Glomerular visceral epithelial cell (primary cell): ENCODE results near the gene NOX3.
"Not testable (repeated sequence)": the region's sequence is repeated elsewhere in the genome, so short reads cannot be mapped to it uniquely, and the experiment has no call there.

Source experiments
- DNase-seq: peaks from one replicate; pipeline ENCODE4 v3.0.0-alpha.2; 2016; ENCODE audit errors: extremely low spot score

NOX3 gene

GRCh38 chr6:155468543-155468942 is 12.9 kb upstream of the NOX3 start:
- not testable (repeated sequence) for DNase-seq

GRCh38 chr6:155466539-155466938 is 10.9 kb upstream of the NOX3 start:
- no peak for DNase-seq

- DNase-seq, result no peak
Measured at GRCh38 chr6:155461556-155461955, 5.9 kb upstream of the NOX3 start.

GRCh38 chr6:155454471-155454870 is 1.2 kb downstream of the NOX3 start:
- no peak for DNase-seq

GRCh38 chr6:155454008-155454407 is 1.6 kb downstream of the NOX3 start:
- no peak for DNase-seq

DNA sequence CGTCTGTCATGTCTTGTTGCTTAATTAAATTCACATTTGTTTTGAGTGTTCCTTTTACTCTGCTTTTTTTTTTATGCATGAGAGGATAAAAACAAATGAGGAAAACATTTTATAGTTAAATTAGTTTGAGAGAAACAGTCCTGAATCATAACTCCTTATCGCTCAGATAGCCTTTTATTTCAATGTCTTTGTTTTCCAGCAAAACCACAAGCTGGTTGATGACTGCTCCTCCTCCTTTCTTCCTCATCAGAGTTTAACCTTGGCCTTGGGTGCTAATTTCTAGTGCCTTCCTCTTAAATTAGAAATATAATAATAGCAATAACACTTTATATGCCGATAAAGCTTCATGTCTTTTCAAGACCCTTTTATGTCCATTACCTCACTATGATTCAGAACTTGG is 3.1 kb downstream of the NOX3 start:
- no peak for DNase-seq

GRCh38 chr6:155451530-155451929 is 4.1 kb downstream of the NOX3 start:
- not testable (repeated sequence) for DNase-seq

- DNase-seq, result no peak
Measured at GRCh38 chr6:155450240-155450581, 5.4 kb downstream of the NOX3 start.

- DNase-seq, result no peak
Measured at GRCh38 chr6:155449450-155450239, 6.0 kb downstream of the NOX3 start.

GRCh38 chr6:155448668-155449449 is 6.8 kb downstream of the NOX3 start:
- DNase-seq, result no peak

DNA sequence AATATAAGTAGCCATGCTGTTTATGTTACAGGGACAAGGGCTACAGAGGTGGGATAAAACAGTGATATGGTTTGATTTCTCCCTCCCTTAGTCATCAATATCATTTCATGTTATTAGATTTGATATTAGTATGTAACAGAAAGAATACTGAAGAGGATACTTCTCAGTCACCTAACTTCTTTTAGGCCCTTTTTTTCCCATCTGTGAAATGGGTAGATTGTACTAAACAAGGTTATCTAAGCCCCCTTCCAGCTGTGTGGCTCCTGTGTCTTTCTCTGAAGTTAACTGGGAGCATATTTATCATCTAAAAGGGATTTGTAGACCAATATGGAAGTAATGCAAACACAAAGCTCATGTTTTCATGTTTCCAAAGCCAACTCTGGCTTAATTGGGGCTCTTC is 7.7 kb downstream of the NOX3 start:
- no peak for DNase-seq

DNA sequence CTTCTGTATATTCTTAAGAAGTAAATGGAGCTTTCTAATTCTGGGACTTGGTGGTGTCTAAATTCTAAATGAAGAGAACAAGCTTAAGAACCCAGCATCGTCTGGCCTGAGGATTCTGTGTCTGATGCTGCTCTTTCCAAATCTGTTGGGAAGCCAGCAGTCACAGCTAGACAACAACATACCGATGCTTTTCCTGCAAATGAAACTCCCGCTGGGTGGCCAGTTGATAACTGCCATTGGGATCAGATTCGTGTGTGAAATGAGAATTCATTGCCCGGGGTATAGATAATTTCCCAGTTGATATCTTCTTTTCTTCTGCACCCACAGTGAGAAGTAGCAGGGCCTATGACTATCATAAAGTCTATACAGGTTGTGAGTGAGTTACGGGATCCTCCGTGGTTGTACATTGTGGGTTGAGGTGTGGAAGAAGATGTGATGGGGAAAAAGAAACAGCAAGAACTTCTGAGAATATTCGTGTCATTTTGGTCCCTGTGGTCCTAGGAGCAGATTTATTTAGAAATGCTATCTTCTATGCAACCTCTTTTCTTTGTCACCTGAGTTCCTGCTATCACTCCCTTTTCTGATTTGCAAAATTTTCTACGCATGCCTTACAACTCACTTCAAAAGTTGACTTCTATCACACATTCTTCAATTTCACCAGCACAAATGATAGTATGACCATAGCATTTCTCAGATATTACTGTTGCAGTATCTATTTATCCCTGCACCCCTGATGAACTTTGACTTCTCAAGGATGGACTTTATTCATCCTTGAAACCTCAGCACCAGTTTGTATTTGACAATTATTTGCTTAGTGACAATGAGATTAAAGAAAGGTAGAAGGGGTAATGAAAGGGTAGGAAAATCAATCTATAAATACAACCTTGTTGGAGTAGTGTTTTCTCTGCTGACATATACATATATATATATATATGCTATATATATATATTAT is 10.4 kb downstream of the NOX3 start:
- no peak for DNase-seq

DNA sequence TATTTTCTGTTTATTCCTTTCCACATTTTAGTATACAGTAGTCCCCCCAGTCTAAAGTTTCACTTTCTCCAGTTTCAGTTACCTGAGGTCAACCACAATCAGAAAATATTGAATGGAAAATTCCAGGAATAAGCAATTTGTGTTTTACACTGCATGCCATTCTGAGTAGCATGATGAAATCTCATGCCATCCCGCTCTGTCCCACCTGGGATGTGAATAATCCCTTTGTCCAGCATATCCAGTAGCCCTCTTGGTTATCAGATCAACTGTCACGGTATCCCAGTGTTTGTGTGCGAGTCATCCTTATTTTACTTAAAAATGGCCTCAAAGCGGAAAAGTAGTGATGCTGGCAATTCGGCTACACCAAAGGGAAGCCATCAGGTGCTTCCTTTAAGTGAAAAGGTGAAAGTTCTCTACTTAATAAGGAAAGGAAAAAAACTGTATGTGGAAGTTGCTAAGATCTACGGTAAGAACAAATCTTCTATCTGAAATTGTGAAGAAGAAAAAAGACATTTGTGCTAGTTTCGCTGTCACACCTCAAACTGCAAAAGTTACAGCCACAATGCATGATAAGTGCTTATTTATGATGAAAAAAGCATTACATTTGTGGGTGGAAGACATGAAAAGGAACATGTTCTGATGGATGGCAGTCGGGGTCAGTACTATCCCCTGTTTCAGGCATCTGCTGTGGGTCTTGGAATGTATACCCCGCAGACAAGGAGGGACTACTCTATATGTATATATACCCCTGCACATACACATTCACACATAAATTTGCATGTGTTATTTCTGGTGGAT is 11.3 kb downstream of the NOX3 start:
- peak; percentile 8 for DNase-seq

DNA sequence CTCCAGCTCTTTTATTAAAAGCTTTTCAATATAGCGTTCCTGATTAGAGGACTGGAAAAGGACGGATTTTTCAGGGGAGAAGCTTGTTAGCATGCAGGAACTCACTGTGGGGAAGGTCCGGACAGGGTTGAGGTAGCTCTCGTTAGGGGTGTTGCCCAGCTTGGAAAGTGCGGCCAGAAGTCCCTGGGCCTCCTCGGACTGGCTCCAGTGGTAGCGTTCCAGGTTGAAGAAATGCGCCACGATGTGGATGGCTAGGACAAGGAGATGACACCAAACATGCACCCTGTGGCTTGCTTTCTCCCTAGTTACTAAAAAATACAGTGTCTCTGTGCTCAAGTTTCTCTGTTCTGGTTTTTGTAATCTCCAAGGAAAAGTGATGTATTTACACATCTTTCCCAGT is 12.5 kb downstream of the NOX3 start:
- DNase-seq, result no peak

- DNase-seq, result no peak
Measured at GRCh38 chr6:155442562-155442961, 13.1 kb downstream of the NOX3 start.

GRCh38 chr6:155441112-155441465 is 14.6 kb downstream of the NOX3 start:
- no peak for DNase-seq

GRCh38 chr6:155440398-155441111 is 15.1 kb downstream of the NOX3 start:
- no peak for DNase-seq

- no peak for DNase-seq
Measured at GRCh38 chr6:155439376-155439775, 16.3 kb downstream of the NOX3 start.

DNA sequence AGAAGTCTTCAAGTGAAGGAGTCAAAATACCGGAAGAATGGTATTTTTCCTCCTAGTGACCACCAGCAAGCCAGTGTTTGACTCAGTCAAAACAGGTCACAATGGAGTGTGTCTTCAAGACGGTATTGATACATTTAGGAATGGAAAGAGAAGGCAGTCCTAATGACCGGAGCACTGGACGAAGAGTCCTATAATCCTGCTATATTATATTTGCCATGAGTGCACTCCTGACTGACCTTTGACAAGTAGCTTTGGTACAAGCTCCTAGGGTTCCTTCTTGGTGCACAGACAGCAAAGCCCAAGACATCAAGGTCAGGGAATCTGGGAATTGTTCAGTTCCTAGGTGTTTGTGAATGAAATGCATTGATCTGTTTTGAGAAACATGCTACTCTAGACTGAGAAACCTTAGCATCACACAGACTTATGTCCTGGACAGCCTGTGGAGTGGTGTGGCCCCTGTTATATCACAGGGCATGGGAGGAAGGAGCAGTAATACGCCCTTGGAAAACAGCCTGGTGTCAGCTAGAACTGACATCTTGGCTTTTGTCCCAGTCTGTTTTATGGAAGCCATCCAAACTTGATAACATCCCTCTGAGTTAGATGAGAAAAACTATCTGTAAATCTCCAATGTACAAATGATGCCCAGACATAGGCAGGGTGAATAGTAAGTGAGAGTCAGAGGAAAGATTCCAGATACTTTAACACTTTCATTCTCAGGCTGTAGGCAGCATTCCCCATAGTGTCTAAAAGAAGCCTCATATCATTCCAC is 18.5 kb downstream of the NOX3 start:
- no peak for DNase-seq

GRCh38 chr6:155434829-155435423 is 20.7 kb downstream of the NOX3 start:
- DNase-seq, result no peak
